H1 (cell line): ENCODE data around the gene PIERCE2. TPM values are rescaled to one million over a fixed set of nuclear protein-coding genes. Genes with fewer than 3 reads are reported as not detected.

Experiments
- CTCF ChIA-PET: fragments of 300-600 bp; sonication (Branson Sonifier 250); formaldehyde crosslinking; loops from one replicate; lab custom pipeline; 2021; ENCODE audit not compliant: partially characterized antibody; lab: Charles Lee
- POLR2A ChIA-PET: fragments of 300-600 bp; sonication (Branson Sonifier 250); formaldehyde crosslinking; loops from one replicate; lab custom pipeline; 2021; ENCODE audit warnings: inconsistent platforms; ENCODE audit not compliant: partially characterized antibody; lab: Charles Lee
- DNase-seq, 2 experiments: peaks; one replicate each; pipeline versions ENCODE4 v3.0.0 to v3.0.0-alpha.2; 2010 to 2022; ENCODE audit warnings: low spot score in 2 of 2, low read depth in 1 of 2, mixed read lengths in 1 of 2
- FAIRE-seq: peaks from 2 replicates; lab custom pipeline; 2011; peaks lifted over from hg19 to GRCh38; lab: Jason Lieb, UNC
- H2AFZ ChIP-seq: 2 replicates; pipeline ENCODE4 v1.8.1; 2012; ENCODE audit warnings: low read length, inconsistent platforms
- H2AK5ac ChIP-seq: 2 replicates; pipeline ENCODE4 v1.6.1; 2013; ENCODE audit warnings: low read depth, low read length
- H2BK120ac ChIP-seq: replicated peaks from 2 replicates; pipeline ENCODE3; 2013; ENCODE audit warnings: low read depth, low read length, inconsistent platforms
- H2BK12ac ChIP-seq: 2 replicates; pipeline ENCODE4 v1.6.1; 2013; ENCODE audit warnings: low read depth, low read length
- H2BK15ac ChIP-seq: 2 replicates; pipeline ENCODE4 v1.6.1; 2013; ENCODE audit warnings: low read length
- H2BK20ac ChIP-seq: 2 replicates; pipeline ENCODE4 v1.6.1; 2013; ENCODE audit warnings: low read length
- H2BK5ac ChIP-seq: 2 replicates; pipeline ENCODE4 v1.6.1; 2013; ENCODE audit warnings: low read depth, low read length
- H3K14ac ChIP-seq: 2 replicates; pipeline ENCODE4 v1.6.1; 2013; ENCODE audit warnings: inconsistent platforms; ENCODE audit not compliant: insufficient read length
- H3K18ac ChIP-seq: 2 replicates; pipeline ENCODE4 v1.6.1; 2013; ENCODE audit warnings: low read length; ENCODE audit errors: extremely low read depth
- H3K23ac ChIP-seq: 2 replicates; pipeline ENCODE4 v1.6.1; 2013; ENCODE audit warnings: inconsistent platforms; ENCODE audit not compliant: insufficient read length
- H3K23me2 ChIP-seq: 2 replicates; pipeline ENCODE4 v1.6.1; 2013; ENCODE audit warnings: low read depth, low read length
- H3K27ac ChIP-seq: 2 replicates; pipeline ENCODE4 v1.6.1; 2011; ENCODE audit warnings: low read depth, low read length, inconsistent platforms
- H3K27me3 ChIP-seq, 4 experiments: replicated peaks in 1 of 4; 1 replicate in 1 of 4; 2 replicates in 3 of 4; pipeline versions ENCODE4 v1.6.1 to v1.8.1; 2011 to 2013; ENCODE audit warnings: low read length in 3 of 4, mild to moderate bottlenecking in 3 of 4, inconsistent platforms in 2 of 4, mixed read lengths in 2 of 4, moderate library complexity in 1 of 4; ENCODE audit not compliant: control insufficient read depth in 3 of 4, insufficient read depth in 3 of 4; ENCODE audit errors: extremely low read depth in 1 of 4
- H3K36me3 ChIP-seq, 4 experiments: 2 replicates each; pipeline versions ENCODE4 v1.6.1 to v1.8.1; 2011 to 2013; ENCODE audit warnings: mild to moderate bottlenecking in 4 of 4, low read length in 3 of 4, moderate library complexity in 2 of 4, control low read depth in 1 of 4, inconsistent platforms in 1 of 4; ENCODE audit not compliant: insufficient read depth in 4 of 4, control insufficient read depth in 2 of 4
- H3K4ac ChIP-seq: replicated peaks from 2 replicates; pipeline ENCODE3; 2013; ENCODE audit warnings: low read length, low read depth, mixed read lengths, inconsistent platforms; ENCODE audit not compliant: insufficient read length
- H3K4me1 ChIP-seq, 4 experiments: replicated peaks in 1 of 4; 1 replicate in 1 of 4; 2 replicates in 3 of 4; pipeline versions ENCODE4 v1.6.1 to v1.8.1; 2011 to 2013; ENCODE audit warnings: low read length in 3 of 4, inconsistent platforms in 2 of 4, mixed read lengths in 1 of 4; ENCODE audit not compliant: insufficient read depth in 4 of 4, control insufficient read depth in 3 of 4
- H3K4me2 ChIP-seq, 2 experiments: 2 replicates each; pipeline versions ENCODE4 v1.6.1 to v1.8.1; 2011 to 2013; ENCODE audit warnings: low read depth in 2 of 2, low read length in 2 of 2, control low read depth in 1 of 2, inconsistent platforms in 1 of 2, mild to moderate bottlenecking in 1 of 2; ENCODE audit not compliant: insufficient read depth in 1 of 2
- H3K4me3 ChIP-seq, 4 experiments: fragments of 200-600, 300-600 bp in 1 of 4; sonication (generic), shearing (Covaris generic), sonication (Bioruptor Twin) in 1 of 4; 2 replicates each; pipeline versions ENCODE4 v1.5.1 to v1.8.1; 2011 to 2016; ENCODE audit warnings: low read length in 4 of 4, low read depth in 3 of 4, control low read depth in 2 of 4, inconsistent platforms in 2 of 4, mild to moderate bottlenecking in 2 of 4, mixed read lengths in 1 of 4, moderate library complexity in 1 of 4; ENCODE audit not compliant: insufficient read depth in 2 of 4; ENCODE audit errors: extremely low read depth in 1 of 4
- H3K56ac ChIP-seq: replicated peaks from 2 replicates; pipeline ENCODE3; 2013; ENCODE audit warnings: low read depth, mild to moderate bottlenecking, mixed read lengths, low read length, inconsistent platforms; ENCODE audit not compliant: insufficient read length
- H3K79me1 ChIP-seq: 2 replicates; pipeline ENCODE4 v1.6.1; 2013; ENCODE audit warnings: low read depth, low read length, control low read depth
- H3K79me2 ChIP-seq, 2 experiments: 2 replicates each; pipeline versions ENCODE4 v1.6.1 to v1.8.1; 2012 to 2013; ENCODE audit warnings: low read length in 2 of 2, mild to moderate bottlenecking in 2 of 2, inconsistent platforms in 1 of 2; ENCODE audit not compliant: insufficient read depth in 2 of 2, control insufficient read depth in 1 of 2
- H3K9ac ChIP-seq, 4 experiments: replicated peaks in 1 of 4; 1 replicate in 1 of 4; 2 replicates in 3 of 4; pipeline versions ENCODE4 v1.6.1 to v1.8.1; 2011 to 2013; ENCODE audit warnings: low read depth in 3 of 4, low read length in 3 of 4, control low read depth in 2 of 4, mild to moderate bottlenecking in 2 of 4, moderate library complexity in 2 of 4, inconsistent platforms in 1 of 4; ENCODE audit errors: extremely low read depth in 1 of 4
- H3K9me3 ChIP-seq, 2 experiments: 2 replicates each; pipeline versions ENCODE4 v1.6.1 to v1.8.1; 2012 to 2013; ENCODE audit warnings: mild to moderate bottlenecking in 2 of 2, moderate library complexity in 2 of 2, control low read depth in 1 of 2, inconsistent platforms in 1 of 2, low read depth in 1 of 2, low read length in 1 of 2, mixed read lengths in 1 of 2; ENCODE audit not compliant: insufficient read depth in 2 of 2
- H4K20me1 ChIP-seq, 2 experiments: replicated peaks in 1 of 2; 2 replicates each; pipeline versions ENCODE3 to v1.8.1; 2011 to 2013; ENCODE audit warnings: inconsistent platforms in 2 of 2, low read length in 2 of 2, mild to moderate bottlenecking in 1 of 2; ENCODE audit not compliant: insufficient read depth in 2 of 2, control insufficient read depth in 1 of 2
- H4K5ac ChIP-seq: 2 replicates; pipeline ENCODE4 v1.6.1; 2013; ENCODE audit warnings: low read length, low read depth, mixed read lengths, inconsistent platforms; ENCODE audit not compliant: insufficient read length
- H4K8ac ChIP-seq: 2 replicates; pipeline ENCODE4 v1.8.0; 2013; ENCODE audit warnings: mild to moderate bottlenecking, moderate library complexity, low read length, inconsistent platforms; ENCODE audit not compliant: insufficient read depth; ENCODE audit errors: extremely low read depth
- H4K91ac ChIP-seq: replicated peaks from 2 replicates; pipeline ENCODE3; 2013; ENCODE audit warnings: low read length, mixed read lengths, inconsistent platforms; ENCODE audit not compliant: insufficient read length
- BCL11A ChIP-seq, 2 experiments: IDR thresholded peaks; one replicate each; pipeline ENCODE4 v1.6.1; 2011; ENCODE audit warnings: low read depth in 2 of 2, low read length in 2 of 2, mild to moderate bottlenecking in 2 of 2
- HDAC6 ChIP-seq: IDR thresholded peaks from one replicate; pipeline ENCODE4 v1.7.1; 2012; ENCODE audit warnings: low read depth, mild to moderate bottlenecking, inconsistent platforms, low read length, moderate library complexity
- MAFK ChIP-seq: IDR thresholded peaks from 2 replicates; pipeline ENCODE4 v1.6.1; 2012; ENCODE audit warnings: low read depth, mild to moderate bottlenecking, improper control_type of control experiment, low read length
- POU5F1 ChIP-seq: IDR thresholded peaks from 2 replicates; pipeline ENCODE4 v1.6.1; 2011; ENCODE audit warnings: low read depth, mild to moderate bottlenecking, low read length, moderate library complexity
- RAD21 ChIP-seq, 2 experiments: IDR thresholded peaks in 1 of 2; conservative IDR thresholded peaks in 1 of 2; 2 replicates each; pipeline ENCODE4 v1.6.1; 2011; ENCODE audit warnings: low read depth in 2 of 2, low read length in 2 of 2, improper control_type of control experiment in 1 of 2, inconsistent platforms in 1 of 2, mild to moderate bottlenecking in 1 of 2, moderate library complexity in 1 of 2
- RXRA ChIP-seq: IDR thresholded peaks from 2 replicates; pipeline ENCODE4 v1.6.1; 2011; ENCODE audit warnings: low read depth, mild to moderate bottlenecking, low read length, moderate library complexity; ENCODE audit not compliant: insufficient read depth
- SAP30 ChIP-seq: fragments of 300-600 bp; sonication (generic); IDR thresholded peaks from 2 replicates; pipeline ENCODE4 v1.7.1; 2012; ENCODE audit warnings: low read length, moderate library complexity, mild to moderate bottlenecking, inconsistent platforms; ENCODE audit not compliant: insufficient read depth, insufficient replicate concordance
- TBP ChIP-seq: IDR thresholded peaks from 2 replicates; pipeline ENCODE4 v1.6.1; 2011; ENCODE audit warnings: low read depth, low read length, improper control_type of control experiment
- TEAD4 ChIP-seq: IDR thresholded peaks from 2 replicates; pipeline ENCODE4 v1.6.1; 2012; ENCODE audit warnings: low read depth, low read length, inconsistent platforms, mixed read lengths
- WGBS, 2 experiments: shearing (Covaris generic) in 1 of 2; methylation state at CpG; one replicate each; pipeline versions ENCODE4 v1.1.6 to v1.1.7; 2013 to 2015; ENCODE audit warnings: low lambda C conversion rate in 2 of 2, mixed read lengths in 2 of 2, inconsistent platforms in 1 of 2, low coverage in 1 of 2, missing lambda C conversion rate in 1 of 2; ENCODE audit not compliant: insufficient replicate concordance in 2 of 2, insufficient coverage in 1 of 2, insufficient read length in 1 of 2; ENCODE audit errors: extremely low coverage in 1 of 2, missing lambda C conversion rate in 1 of 2; 5-methylcytosine and 5-hydroxymethylcytosine counted together
- polyA plus RNA-seq, 7 experiments: library from polyadenylated mRNA; depleted of rRNA in 3 of 7; stranded (reverse) in 5 of 7; unstranded in 2 of 7; fragments of >200 nt in 5 of 7; fragments of 200-250 nt in 2 of 7; gene quantifications; 1 replicate in 5 of 7; 2 replicates in 1 of 7; 4 replicates in 1 of 7; pipeline versions ENCODE4 v1.2.1 to v1.2.3, GENCODE V29; 2011 to 2013; ENCODE audit warnings: missing spikeins in 2 of 7, mixed read lengths in 2 of 7
- total RNA-seq: library from RNA; stranded (reverse); fragmentation: NEBNext Ultra II Directional; extraction: Animal tissue kit (Norgen Biotek cat#: 25700); gene quantifications from 2 replicates; pipeline ENCODE4 v1.2.1, GENCODE V29; 2021

PIERCE2 gene
- total and polyA plus RNA-seq, 2 of the 8 experiments (the other 6 are each of a cell fraction or from before 2014, with no cell fraction given): 1.9 to 2.7 TPM

DNA sequence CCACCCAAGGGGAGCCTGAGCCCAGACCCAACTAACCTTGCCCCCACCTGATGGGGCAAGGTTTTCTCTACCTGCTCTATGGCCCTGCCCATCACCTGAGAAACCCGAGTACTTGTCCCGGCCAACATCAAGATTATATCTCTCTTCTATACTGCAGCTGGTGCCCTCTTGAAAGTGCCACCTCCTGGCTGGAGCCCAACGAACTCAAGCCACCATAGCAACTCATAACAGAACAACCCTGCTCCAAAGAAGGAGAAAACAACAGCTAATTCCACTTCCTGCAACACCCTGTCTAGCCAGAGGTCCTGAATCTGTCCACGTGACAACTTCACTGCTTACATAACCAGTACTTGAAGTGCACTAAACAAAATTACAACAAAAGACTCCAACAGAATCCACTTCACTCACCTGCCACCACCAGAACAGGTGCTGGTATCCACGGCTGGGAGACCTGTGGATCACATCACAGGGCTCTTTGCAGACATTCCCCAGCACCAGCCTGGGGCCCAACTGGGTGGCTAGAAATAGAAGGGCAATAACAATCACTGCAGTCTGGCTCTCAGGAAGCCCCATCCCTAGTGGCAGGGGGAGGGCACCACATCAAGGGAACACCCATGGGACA, 49.2 kb downstream of the PIERCE2 start:
- Histone ChIP-seq H3K18ac (no peak overlapping the region), H3K56ac (no peak overlapping the region), H2BK120ac (no peak overlapping the region), H4K5ac (no peak overlapping the region), H4K8ac (no peak overlapping the region), H3K9me3 (no peaks in the 10 kb centered on the region), H3K27me3 (no peaks in the 10 kb centered on the region), H3K23ac (no peak overlapping the region), H3K9ac (no peak overlapping the region), H3K79me2 (no peaks in the 10 kb centered on the region), H3K23me2 (no peaks in the 10 kb centered on the region), H3K36me3 (no peaks in the 10 kb centered on the region), H4K20me1 (no peaks in the 10 kb centered on the region), H2BK20ac (no peak overlapping the region), H2AK5ac (no peak overlapping the region), H3K4me3 (no peak overlapping the region), H2BK15ac (no peak overlapping the region), H3K4me2 (no peak overlapping the region), H3K14ac (no peak overlapping the region), H2AFZ (no peak overlapping the region), H2BK5ac (no peak overlapping the region), H3K27ac (no peak overlapping the region; the same call in 1 of the 2 replicates), H3K4me1 (no peaks in the 10 kb centered on the region), H2BK12ac (no peak overlapping the region), H4K91ac (no peak overlapping the region), H3K79me1 (no peaks in the 10 kb centered on the region), H3K4ac (no peak overlapping the region)
- DNase-seq (no peak), FAIRE-seq (no peak)
- POLR2A ChIA-PET: no interaction called here
- CTCF ChIA-PET: interaction anchor here (0.7 to 1.0 kb wide), 2 partner anchors 22 to 403 kb away, joined by 3 read pairs; no protein-coding TSS in a partner anchor
- WGBS, 2 experiments: 90% methylated on average over 5 of the region's 5 CpGs; no CpG with 5 or more reads in 1 of the 2 experiments
- TF ChIP-seq TBP (no peak), POU5F1 (no peak), SAP30 (no peak), RXRA (no peak), RAD21 (IDR thresholded peaks at IDR 0.05 in 1 of 2, conservative IDR thresholded peaks at IDR 0.05 in 1 of 2; ENCODE audit: low read depth in 2 of 2, low read length in 2 of 2) (no peak), HDAC6 (no peak), TEAD4 (no peak), MAFK (no peak), BCL11A (IDR thresholded peaks at IDR 0.05; ENCODE audit: low read depth in 2 of 2, low read length in 2 of 2) (no peak)
